Uterus (tissue), 4 donors: ENCODE data around the gene SLC43A3. TPM values are rescaled to one million over a fixed set of nuclear protein-coding genes. Genes with fewer than 3 reads are reported as not detected.
"Not testable (repeated sequence)": the region's sequence is repeated elsewhere in the genome, so short reads cannot be mapped to it uniquely, and the experiment has no call there.

Experiments
- DNase-seq, 2 donors: peaks; one replicate each; pipeline ENCODE4 v3.0.0-alpha.2; 2019 to 2020
- H3K27ac ChIP-seq, 2 donors: fragments of 200-600 bp; sonication (generic); 1 replicate in 1 of 2; 2 replicates in 1 of 2; pipeline ENCODE4 v1.5.1; 2016 to 2018
- H3K27me3 ChIP-seq, 2 donors: fragments of 200-600 bp; sonication (generic); one replicate each; pipeline ENCODE4 v1.5.1; 2018 to 2019; ENCODE audit warnings: control low read depth in 1 of 2
- H3K36me3 ChIP-seq, 2 donors: fragments of 200-600 bp; sonication (generic); one replicate each; pipeline ENCODE4 v1.5.1; 2019; ENCODE audit warnings: control low read depth in 1 of 2
- H3K4me1 ChIP-seq, 2 donors: fragments of 200-600 bp; sonication (generic); one replicate each; pipeline ENCODE4 v1.5.1; 2018 to 2019; ENCODE audit warnings: control low read depth in 1 of 2
- H3K4me3 ChIP-seq, 2 donors: fragments of 200-600 bp; sonication (generic); 1 replicate in 1 of 2; 2 replicates in 1 of 2; pipeline ENCODE4 v1.5.1; 2018 to 2019; ENCODE audit warnings: mild to moderate bottlenecking in 1 of 2
- H3K9me3 ChIP-seq, 2 donors: fragments of 200-600 bp; sonication (generic); one replicate each; pipeline ENCODE4 v1.5.1; 2019; ENCODE audit warnings: control low read depth in 1 of 2
- POLR2A ChIP-seq, 2 donors: fragments of 450-650 bp; IDR thresholded peaks; one replicate each; pipeline ENCODE4 v1.6.1; 2016; ENCODE audit warnings: antibody characterized with exemption in 2 of 2, mild to moderate bottlenecking in 1 of 2, moderate library complexity in 1 of 2
- intact Hi-C: fragments of 100-400 bp; cut with DNase I; formaldehyde crosslinking; loops from one replicate; pipeline ENCODE4 v1.15.1; 2023; ENCODE audit warnings: low total_unique reads
- total RNA-seq, 4 donors: library from RNA; depleted of rRNA in 3 of 4; stranded (reverse); fragments of >200 nt in 3 of 4; gene quantifications; one replicate each; pipeline versions ENCODE4 v1.1.0 to v1.2.4, GENCODE V29; 2014 to 2023
- TF ChIP-seq, protein P1 (sequence below), 4 experiments: fragments of 200-600 bp in 2 of 4; fragments of 450-650 bp in 2 of 4; sonication (generic) in 2 of 4; IDR thresholded peaks; one replicate each; pipeline ENCODE4 v1.5.1; 2016 to 2019; ENCODE audit warnings: antibody characterized with exemption in 4 of 4, mild to moderate bottlenecking in 2 of 4, moderate library complexity in 1 of 4
- donor health status: DM: yes; HTN: yes; CAD: no.

Gene SLC43A3
- total RNA-seq, 4 donors from 2014 or later: 44.1 to 333 (median 102) TPM

DNA sequence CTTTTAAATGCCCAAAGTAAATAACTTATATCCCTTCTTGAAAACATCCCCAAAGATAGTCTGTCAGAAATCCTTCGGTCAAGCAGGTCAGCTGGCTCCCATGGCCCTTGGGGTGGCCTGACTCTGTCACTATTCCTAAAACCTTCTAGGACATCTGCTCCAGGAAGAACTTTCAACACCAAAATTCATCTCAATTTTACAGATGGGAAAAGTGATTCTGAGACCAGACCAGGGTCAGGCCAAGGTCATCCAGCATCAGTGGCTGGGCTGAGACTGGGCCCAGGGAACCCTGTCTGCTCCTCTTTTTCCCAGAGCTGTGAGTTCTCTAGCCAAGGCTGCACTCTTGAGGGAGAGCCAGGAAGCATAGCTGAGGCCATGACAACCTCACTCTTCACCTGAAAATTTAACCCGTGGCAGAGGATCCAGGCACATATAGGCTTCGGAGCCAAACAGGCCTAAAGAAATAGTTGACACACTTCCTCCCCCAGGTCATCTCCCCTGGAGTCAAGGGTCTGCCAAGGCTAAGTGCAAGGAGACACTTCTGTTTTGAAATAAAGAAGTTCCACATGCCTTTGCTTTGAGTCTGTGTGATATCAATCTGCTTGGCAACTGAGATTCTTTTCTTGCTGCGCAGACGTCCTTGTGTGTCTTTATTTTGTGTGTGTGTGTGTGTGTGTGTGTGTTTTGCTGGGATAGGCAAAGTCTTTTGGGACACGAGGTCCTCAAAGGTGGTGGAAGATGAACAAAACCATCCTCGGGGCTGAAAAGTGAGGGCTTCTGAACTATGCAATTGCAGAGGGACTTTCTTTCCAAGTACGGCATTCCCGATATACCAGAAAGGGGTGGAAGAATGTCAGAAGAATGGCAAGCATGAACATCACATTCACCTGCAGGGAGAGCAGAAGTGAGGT, 19.7 kb downstream of the SLC43A3 start:
- Histone ChIP-seq H3K27ac (peak overlapping the region; percentile 15 to 52), H3K4me3 (no peak overlapping the region), H3K9me3 (no peaks in the 10 kb centered on the region), H3K4me1 (no peaks in the 10 kb centered on the region), H3K36me3 (no peaks in the 10 kb centered on the region), H3K27me3 (no peaks in the 10 kb centered on the region)
- TF ChIP-seq, protein P1, sequence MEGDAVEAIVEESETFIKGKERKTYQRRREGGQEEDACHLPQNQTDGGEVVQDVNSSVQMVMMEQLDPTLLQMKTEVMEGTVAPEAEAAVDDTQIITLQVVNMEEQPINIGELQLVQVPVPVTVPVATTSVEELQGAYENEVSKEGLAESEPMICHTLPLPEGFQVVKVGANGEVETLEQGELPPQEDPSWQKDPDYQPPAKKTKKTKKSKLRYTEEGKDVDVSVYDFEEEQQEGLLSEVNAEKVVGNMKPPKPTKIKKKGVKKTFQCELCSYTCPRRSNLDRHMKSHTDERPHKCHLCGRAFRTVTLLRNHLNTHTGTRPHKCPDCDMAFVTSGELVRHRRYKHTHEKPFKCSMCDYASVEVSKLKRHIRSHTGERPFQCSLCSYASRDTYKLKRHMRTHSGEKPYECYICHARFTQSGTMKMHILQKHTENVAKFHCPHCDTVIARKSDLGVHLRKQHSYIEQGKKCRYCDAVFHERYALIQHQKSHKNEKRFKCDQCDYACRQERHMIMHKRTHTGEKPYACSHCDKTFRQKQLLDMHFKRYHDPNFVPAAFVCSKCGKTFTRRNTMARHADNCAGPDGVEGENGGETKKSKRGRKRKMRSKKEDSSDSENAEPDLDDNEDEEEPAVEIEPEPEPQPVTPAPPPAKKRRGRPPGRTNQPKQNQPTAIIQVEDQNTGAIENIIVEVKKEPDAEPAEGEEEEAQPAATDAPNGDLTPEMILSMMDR (IDR thresholded peaks at IDR 0.05): no peak
- TF ChIP-seq POLR2A (IDR thresholded peaks at IDR 0.05): no peak
- intact Hi-C loops: no loop called here
- DNase-seq: no peak

DNA sequence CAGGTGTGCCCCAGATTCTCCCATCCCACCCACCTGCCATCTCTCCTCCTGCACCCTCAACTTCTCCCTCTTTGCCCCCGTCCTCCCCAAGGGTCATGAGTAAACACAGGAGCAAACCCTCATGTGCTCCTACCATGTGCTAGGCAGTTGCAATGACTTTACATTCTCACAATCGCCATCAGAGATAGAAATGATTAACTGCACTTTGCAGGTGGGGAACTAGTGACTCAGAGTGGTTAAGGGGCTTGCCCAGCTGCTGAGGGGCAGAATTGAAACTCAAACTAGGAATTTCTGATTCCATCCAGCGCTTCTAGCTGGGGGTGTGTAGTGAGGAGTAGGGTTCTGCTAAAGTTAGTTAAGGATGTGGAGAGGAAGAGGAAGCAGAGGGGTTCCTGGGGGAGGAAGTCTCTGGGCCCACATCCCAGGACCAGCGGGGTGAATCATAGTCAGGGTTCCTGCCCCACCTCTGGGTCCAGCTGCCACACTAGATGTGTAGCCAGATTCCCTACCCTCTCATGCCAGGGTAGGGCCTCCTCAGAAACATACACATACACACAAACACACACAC, 20.5 kb downstream of the SLC43A3 start:
- peak overlapping the region; percentile 15 to 52 for H3K27ac ChIP-seq
- H3K27me3 ChIP-seq: no peaks in the 10 kb centered on the region
- no peaks in the 10 kb centered on the region for H3K9me3 ChIP-seq
- H3K4me1 ChIP-seq: no peaks in the 10 kb centered on the region
- intact Hi-C loops: no loop called here
- no peaks in the 10 kb centered on the region for H3K36me3 ChIP-seq
- H3K4me3 ChIP-seq: no peak overlapping the region
- DNase-seq: peak in 1 of 2 donors; percentile 28
- TF ChIP-seq, protein P1 (IDR thresholded peaks at IDR 0.05): no peak
- no peak for TF ChIP-seq POLR2A (IDR thresholded peaks at IDR 0.05)

DNA sequence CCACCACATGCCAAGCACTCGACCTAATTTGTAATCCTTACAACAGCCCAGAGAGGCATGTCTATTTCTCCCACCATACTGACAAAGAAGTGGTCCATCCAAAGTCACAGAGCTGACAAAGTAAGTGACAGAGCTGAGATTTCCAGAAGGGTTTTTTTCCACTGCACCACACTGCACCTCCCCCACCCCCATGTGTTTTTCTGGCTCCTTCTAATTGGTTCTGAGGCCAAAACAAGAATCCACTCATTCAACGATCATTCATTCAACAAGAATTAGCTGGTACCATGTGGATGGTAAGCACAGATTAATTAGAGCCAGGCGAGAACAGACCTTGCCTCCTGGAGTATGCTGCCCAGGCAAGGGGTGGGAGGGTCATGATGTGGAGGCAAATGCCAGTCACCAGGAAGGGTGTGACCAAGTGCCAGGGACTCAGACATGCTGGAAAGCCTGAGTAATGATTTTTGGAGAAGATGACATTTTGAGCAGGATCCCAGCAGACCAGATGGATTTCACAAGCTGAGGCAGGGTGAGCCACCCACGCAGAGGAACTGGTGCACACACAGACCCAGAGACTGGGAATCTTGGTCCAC, 21.6 kb downstream of the SLC43A3 start:
- H3K4me1 ChIP-seq: no peaks in the 10 kb centered on the region
- intact Hi-C loops: no loop called here
- no peaks in the 10 kb centered on the region for H3K9me3 ChIP-seq
- no peak for DNase-seq
- H3K4me3 ChIP-seq: no peak overlapping the region
- H3K27me3 ChIP-seq: no peaks in the 10 kb centered on the region
- no peak overlapping the region for H3K27ac ChIP-seq
- no peaks in the 10 kb centered on the region for H3K36me3 ChIP-seq
- no peak for TF ChIP-seq POLR2A (IDR thresholded peaks at IDR 0.05)
- TF ChIP-seq, protein P1 (IDR thresholded peaks at IDR 0.05): no peak

- no peak overlapping the region for H3K4me3 ChIP-seq
- DNase-seq: no peak
- H3K36me3 ChIP-seq: no peaks in the 10 kb centered on the region
- H3K27ac ChIP-seq: no peak overlapping the region
- intact Hi-C loops: no loop called here
- no peaks in the 10 kb centered on the region for H3K4me1 ChIP-seq
- no peaks in the 10 kb centered on the region for H3K27me3 ChIP-seq
- no peaks in the 10 kb centered on the region for H3K9me3 ChIP-seq
- TF ChIP-seq, protein P1 (IDR thresholded peaks at IDR 0.05): no peak
- TF ChIP-seq POLR2A (IDR thresholded peaks at IDR 0.05): no peak
Observed at GRCh38 chr11:57403802-57404147, 23.1 kb downstream of the SLC43A3 start.

- H3K27ac ChIP-seq, H3K27me3 ChIP-seq, DNase-seq, H3K36me3 ChIP-seq, H3K4me1 ChIP-seq, intact Hi-C loops, H3K9me3 ChIP-seq, H3K4me3 ChIP-seq: not testable (repeated sequence)
Observed at GRCh38 chr11:57403003-57403801, 23.7 kb downstream of the SLC43A3 start.
